Dendritic cell treated with granulocyte-macrophage colony-stimulating factor and Interleukin-4, amounts not matched to agents 40 ng/mL and 50 ng/mL, for 4 days (primary cell): ENCODE results near the gene PSTPIP1.

Experiments used
- H3K27ac Mint-ChIP-seq: one replicate; pipeline ENCODE4 v1.8.0; 2022; ENCODE audit warnings: mild to moderate bottlenecking, mixed read lengths
- H3K27me3 Mint-ChIP-seq: one replicate; pipeline ENCODE4 v1.8.0; 2022; ENCODE audit warnings: mild to moderate bottlenecking, mixed read lengths
- H3K36me3 Mint-ChIP-seq: one replicate; pipeline ENCODE4 v1.8.0; 2022; ENCODE audit warnings: low read depth, mixed read lengths
- H3K4me1 Mint-ChIP-seq: one replicate; pipeline ENCODE4 v1.8.0; 2022; ENCODE audit warnings: low read depth, mixed read lengths
- H3K4me3 Mint-ChIP-seq: one replicate; pipeline ENCODE4 v1.8.0; 2022; ENCODE audit warnings: mild to moderate bottlenecking, moderate library complexity, mixed read lengths
- H3K9me3 Mint-ChIP-seq: one replicate; pipeline ENCODE4 v1.8.0; 2022; ENCODE audit warnings: mixed read lengths
- intact Hi-C: fragments of 100-400 bp; cut with micrococcal nuclease; formaldehyde crosslinking; loops from one replicate; pipeline ENCODE4 v1.15.0; 2022

Gene PSTPIP1

DNA sequence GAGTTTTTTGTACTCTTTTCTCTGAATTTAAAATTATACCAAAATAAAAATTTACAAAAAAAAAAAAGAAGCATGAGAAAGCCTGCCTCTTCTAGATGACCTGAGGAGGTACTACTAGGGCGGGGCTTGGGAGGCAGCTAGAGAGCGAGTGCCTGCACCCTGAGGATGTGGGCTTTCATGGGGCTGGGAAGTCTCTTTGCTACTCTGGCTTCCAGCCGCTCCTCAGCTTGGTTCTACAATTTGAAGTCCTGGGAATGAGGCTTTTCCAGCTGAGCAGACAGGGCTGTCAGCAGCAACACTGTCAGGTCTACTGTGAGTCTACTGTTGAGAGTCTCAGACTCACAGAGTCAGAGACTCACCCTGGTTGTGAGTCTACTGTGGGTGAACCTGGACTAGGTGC lies 8.2 kb upstream of the PSTPIP1 start:
- peaks cover 93% of the 10 kb centered on the region for H3K4me1 Mint-ChIP-seq
- peak overlapping the region; percentile 92 for H3K27ac Mint-ChIP-seq
- no peaks in the 10 kb centered on the region for H3K27me3 Mint-ChIP-seq
- H3K4me3 Mint-ChIP-seq: no peak overlapping the region
- intact Hi-C loops: no loop called here
- H3K9me3 Mint-ChIP-seq: no peaks in the 10 kb centered on the region
- no peaks in the 10 kb centered on the region for H3K36me3 Mint-ChIP-seq

DNA sequence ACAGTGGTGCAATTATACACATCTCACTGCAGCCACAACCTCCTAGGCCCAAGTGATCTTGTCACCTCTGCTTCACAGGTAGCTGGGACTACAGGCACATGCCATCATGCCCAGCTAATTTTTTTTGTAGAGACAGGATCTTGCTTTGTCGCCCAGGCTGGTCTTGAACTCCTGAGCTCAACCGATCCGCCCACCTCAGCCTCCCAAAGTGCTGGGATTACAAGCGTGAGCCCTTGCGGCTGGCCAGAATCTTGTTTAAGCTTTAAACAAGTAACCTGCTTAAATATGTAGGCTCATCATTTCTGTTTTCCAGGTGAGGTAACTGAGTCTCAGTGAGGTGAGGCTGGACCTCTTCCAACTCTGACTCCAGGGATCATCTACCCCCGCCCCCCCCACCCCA lies 7.7 kb upstream of the PSTPIP1 start:
- Mint-ChIP-seq H3K9me3 (no peaks in the 10 kb centered on the region), H3K4me3 (no peak overlapping the region), H3K36me3 (no peaks in the 10 kb centered on the region), H3K27me3 (no peaks in the 10 kb centered on the region), H3K27ac (peak overlapping the region; percentile 92), H3K4me1 (peaks cover 93% of the 10 kb centered on the region)
- intact Hi-C loops: no loop called here

DNA sequence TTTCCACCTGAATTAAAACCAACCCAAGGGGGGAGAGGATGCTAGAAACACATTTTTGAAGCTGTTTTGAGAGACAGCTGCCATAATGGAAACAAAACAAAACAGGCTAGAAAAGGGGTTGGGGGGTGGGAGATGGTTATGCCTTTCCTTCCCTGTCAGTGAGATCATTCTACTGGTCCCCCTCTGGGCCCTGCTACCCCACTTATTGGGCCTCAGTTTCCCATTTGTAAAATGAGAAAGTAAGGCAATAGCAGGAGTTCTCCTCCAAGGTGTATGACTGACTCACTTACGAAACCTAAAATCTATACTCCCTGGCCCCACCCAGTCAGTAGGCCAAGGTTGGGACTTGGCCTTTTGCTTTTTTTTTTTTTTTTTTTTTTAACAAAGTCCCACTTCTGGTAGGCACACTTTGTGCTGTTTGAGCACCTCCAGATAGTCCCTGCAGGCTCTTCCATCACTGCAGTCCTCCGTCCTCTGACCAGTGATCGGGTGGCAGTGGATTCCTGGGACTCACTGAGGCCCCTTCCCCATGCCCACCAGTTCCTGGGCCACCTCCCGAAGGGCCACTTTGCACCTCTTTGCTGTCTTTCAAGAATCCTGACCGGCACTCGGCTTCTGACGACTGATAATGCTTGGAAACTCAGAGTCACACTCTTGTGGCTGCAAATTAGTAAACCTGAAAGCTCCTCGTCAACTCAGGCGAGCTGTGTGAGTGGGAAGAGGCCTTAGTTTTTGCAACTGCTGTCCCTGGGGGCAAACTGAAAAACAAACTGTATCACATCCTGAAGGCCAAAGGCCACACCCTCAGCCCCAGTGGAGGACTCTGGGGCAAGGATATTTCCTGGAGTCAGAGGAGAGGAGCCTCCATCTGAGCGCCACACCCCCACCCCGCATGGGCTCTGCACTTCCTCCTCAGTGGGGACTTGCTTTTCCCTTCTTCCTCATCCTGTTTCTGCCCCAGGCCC lies 6.7 kb upstream of the PSTPIP1 start:
- peak overlapping the region; percentile 92 for H3K27ac Mint-ChIP-seq
- H3K4me1 Mint-ChIP-seq: peaks cover 93% of the 10 kb centered on the region
- H3K27me3 Mint-ChIP-seq: no peaks in the 10 kb centered on the region
- peak overlapping the region; percentile 27 for H3K4me3 Mint-ChIP-seq
- intact Hi-C loops: loop anchor here (2.0 kb wide), 1 partner anchor 15 kb away; no protein-coding TSS in a partner anchor
- no peaks in the 10 kb centered on the region for H3K9me3 Mint-ChIP-seq
- no peaks in the 10 kb centered on the region for H3K36me3 Mint-ChIP-seq

DNA sequence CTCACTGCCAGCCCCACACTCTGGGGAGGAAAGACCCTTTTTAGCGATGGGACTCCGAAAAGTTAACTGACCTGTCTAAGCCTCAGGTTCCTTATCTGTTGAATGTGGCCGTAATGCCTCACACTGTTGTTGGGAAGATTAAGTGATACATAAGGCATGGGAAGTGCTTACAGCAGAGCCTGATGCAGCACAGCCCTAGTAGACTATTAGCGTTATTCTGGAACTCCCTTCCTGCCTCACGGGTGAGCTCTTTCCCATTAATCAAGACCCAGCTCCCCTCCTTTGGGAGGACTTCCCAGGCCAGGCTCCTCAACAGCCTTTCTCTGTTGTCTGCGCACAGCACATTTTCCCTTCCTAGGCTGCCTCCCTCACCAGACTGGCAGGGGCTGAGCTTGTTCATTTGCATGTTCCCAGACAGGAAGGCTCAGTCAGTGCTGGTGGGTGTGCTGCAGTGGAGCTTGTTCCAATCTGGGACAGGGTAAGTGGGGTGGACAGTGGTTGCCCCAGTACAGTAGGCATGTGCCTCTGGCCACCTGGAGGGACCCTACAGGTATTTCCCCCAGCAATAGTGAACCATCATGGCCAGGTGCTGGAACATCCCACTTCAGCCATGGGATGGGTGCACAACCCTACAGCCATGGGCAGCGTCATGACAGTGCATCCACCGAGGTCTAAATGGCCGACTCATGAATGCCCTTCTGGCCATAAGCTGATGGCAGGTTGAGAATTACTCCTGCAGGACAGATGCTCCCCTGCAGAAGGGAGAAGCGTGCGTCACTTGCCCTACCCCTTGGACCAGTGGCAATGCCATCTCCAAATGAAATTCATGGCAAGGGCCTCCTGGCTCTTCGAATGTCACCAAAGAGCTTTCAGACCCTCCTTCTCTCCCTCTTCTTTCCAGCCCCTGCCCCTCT lies 5.8 kb upstream of the PSTPIP1 start:
- no peaks in the 10 kb centered on the region for H3K27me3 Mint-ChIP-seq
- peak overlapping the region; percentile 92 for H3K27ac Mint-ChIP-seq
- intact Hi-C loops: loop anchor here (2.0 kb wide), 1 partner anchor 14 kb away; no protein-coding TSS in a partner anchor
- H3K36me3 Mint-ChIP-seq: no peaks in the 10 kb centered on the region
- H3K4me1 Mint-ChIP-seq: peaks cover 93% of the 10 kb centered on the region
- H3K4me3 Mint-ChIP-seq: peak overlapping the region; percentile 27
- H3K9me3 Mint-ChIP-seq: no peaks in the 10 kb centered on the region

DNA sequence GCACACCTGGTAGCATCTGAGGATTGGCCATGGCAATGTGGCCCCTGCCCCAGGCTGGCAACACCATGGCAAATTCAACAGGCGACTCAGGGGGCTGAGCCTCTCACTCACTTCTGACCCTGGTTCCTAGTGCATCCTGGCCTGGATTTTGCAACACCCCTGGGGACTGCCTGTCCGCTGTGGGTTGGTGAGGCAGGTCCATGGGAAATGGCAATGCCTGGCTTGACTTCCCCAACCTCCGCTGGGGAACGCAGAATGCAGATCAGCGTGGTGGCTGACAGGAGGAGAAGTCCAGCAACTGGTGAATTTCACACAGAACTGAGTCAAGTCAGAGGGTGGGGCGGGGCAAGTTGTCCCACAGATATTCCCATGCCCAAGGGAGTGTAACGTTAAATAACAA lies 3.9 kb upstream of the PSTPIP1 start:
- Mint-ChIP-seq H3K27me3 (no peaks in the 10 kb centered on the region), H3K27ac (peak overlapping the region; percentile 92), H3K36me3 (peaks cover 8% of the 10 kb centered on the region), H3K4me1 (peaks cover 95% of the 10 kb centered on the region), H3K9me3 (no peaks in the 10 kb centered on the region), H3K4me3 (no peak overlapping the region)
- intact Hi-C loops: no loop called here

- Mint-ChIP-seq H3K4me1 (peaks cover 99% of the 10 kb centered on the region), H3K27me3 (no peaks in the 10 kb centered on the region), H3K4me3 (no peak overlapping the region), H3K36me3 (peaks cover 14% of the 10 kb centered on the region), H3K9me3 (no peaks in the 10 kb centered on the region), H3K27ac (peak overlapping the region; percentile 92)
- intact Hi-C loops: no loop called here
Observed at GRCh38 chr15:76991741-76992645, 2.9 kb upstream of the PSTPIP1 start.

GRCh38 chr15:76993114-76993725 lies 1.7 kb upstream of the PSTPIP1 start:
- H3K4me1 Mint-ChIP-seq: peaks cover 100% of the 10 kb centered on the region
- H3K4me3 Mint-ChIP-seq: peak overlapping the region; percentile 40
- no peaks in the 10 kb centered on the region for H3K9me3 Mint-ChIP-seq
- peak overlapping the region; percentile 92 for H3K27ac Mint-ChIP-seq
- intact Hi-C loops: no loop called here
- peaks cover 26% of the 10 kb centered on the region for H3K36me3 Mint-ChIP-seq
- H3K27me3 Mint-ChIP-seq: no peaks in the 10 kb centered on the region

DNA sequence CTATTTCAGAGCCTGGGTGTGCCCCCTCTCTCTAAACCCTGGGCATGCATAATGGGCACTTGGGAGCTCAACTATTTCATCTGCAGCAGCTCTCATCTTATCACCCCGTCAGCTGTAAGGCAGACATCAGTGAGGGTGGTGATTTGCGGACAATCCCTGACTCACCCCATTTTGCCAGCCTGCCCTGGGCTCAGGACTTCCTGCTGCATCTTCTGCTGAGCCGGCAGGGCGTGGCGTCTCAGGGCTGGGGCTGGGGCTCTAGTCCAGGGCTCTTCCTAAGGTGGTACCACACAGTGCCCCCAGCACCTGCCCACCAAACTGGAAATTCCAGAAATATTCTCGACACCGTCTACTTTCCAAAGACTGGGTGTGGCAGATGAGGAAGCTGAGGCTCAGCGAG lies 925 bp upstream of the PSTPIP1 start:
- Mint-ChIP-seq H3K27ac (peak overlapping the region; percentile 92), H3K9me3 (no peaks in the 10 kb centered on the region), H3K27me3 (no peaks in the 10 kb centered on the region), H3K4me1 (peaks cover 100% of the 10 kb centered on the region), H3K4me3 (no peak overlapping the region), H3K36me3 (peaks cover 34% of the 10 kb centered on the region)
- intact Hi-C loops: no loop called here

DNA sequence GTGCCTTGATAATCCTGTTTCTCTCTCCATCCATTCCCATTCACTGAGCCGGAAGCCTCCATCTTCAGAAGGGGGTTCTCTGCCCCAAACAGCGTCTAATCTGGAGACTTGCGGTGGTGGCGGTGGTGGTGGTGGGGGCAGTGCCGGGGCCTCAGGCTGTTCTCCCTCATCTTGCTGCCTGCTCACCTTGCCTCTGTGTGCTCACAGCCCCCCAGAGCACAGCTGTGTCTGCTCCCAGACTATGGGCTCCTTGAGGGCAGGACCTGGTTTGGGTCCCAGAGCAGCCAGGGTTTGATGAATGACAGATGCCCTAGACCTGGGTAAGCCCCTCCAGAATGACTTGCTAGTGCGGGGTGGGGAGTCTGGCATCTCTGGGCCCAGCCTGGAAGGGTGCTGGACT lies 430 bp upstream of the PSTPIP1 start:
- Mint-ChIP-seq H3K27me3 (no peaks in the 10 kb centered on the region), H3K4me3 (peak overlapping the region; percentile 11), H3K9me3 (no peaks in the 10 kb centered on the region), H3K36me3 (peaks cover 39% of the 10 kb centered on the region), H3K4me1 (peaks cover 100% of the 10 kb centered on the region), H3K27ac (peak overlapping the region; percentile 92)
- intact Hi-C loops: no loop called here

- H3K9me3 Mint-ChIP-seq: no peaks in the 10 kb centered on the region
- peaks cover 55% of the 10 kb centered on the region for H3K36me3 Mint-ChIP-seq
- H3K4me3 Mint-ChIP-seq: peak overlapping the region; percentile 90
- H3K27ac Mint-ChIP-seq: peak overlapping the region; percentile 92
- H3K4me1 Mint-ChIP-seq: peaks cover 100% of the 10 kb centered on the region
- intact Hi-C loops: no loop called here
- no peaks in the 10 kb centered on the region for H3K27me3 Mint-ChIP-seq
Observed at GRCh38 chr15:76996076-76996525, 1.2 kb downstream of the PSTPIP1 start.

- H3K4me3 Mint-ChIP-seq: peak overlapping the region; percentile 90
- H3K36me3 Mint-ChIP-seq: peaks cover 61% of the 10 kb centered on the region
- no peaks in the 10 kb centered on the region for H3K27me3 Mint-ChIP-seq
- H3K27ac Mint-ChIP-seq: peak overlapping the region; percentile 92
- intact Hi-C loops: no loop called here
- peaks cover 100% of the 10 kb centered on the region for H3K4me1 Mint-ChIP-seq
- no peaks in the 10 kb centered on the region for H3K9me3 Mint-ChIP-seq
Observed at GRCh38 chr15:76996526-76997401, 1.8 kb downstream of the PSTPIP1 start.

GRCh38 chr15:76998663-76999285 lies 3.8 kb downstream of the PSTPIP1 start:
- H3K4me1 Mint-ChIP-seq: peaks cover 100% of the 10 kb centered on the region
- intact Hi-C loops: no loop called here

More at GRCh38 chr15:76998663-76999285, 3.8 kb downstream of the PSTPIP1 start:
- Mint-ChIP-seq H3K27me3 (no peaks in the 10 kb centered on the region), H3K4me3 (peak overlapping the region; percentile 27), H3K9me3 (no peaks in the 10 kb centered on the region), H3K27ac (peak overlapping the region; percentile 92), H3K36me3 (peaks cover 66% of the 10 kb centered on the region)
